Spleen (tissue), 11 donors: ENCODE data around the gene SUCO. TPM values are rescaled to one million over a fixed set of nuclear protein-coding genes. Genes with fewer than 3 reads are reported as not detected.

Experiments
- DNase-seq: peaks from one replicate; pipeline ENCODE4 v3.0.0-alpha.2; 2020
- H3K27ac ChIP-seq, 8 donors: fragments of 200-600 bp; sonication (generic) in 7 of 8; 1 replicate in 4 of 8; 2 replicates in 4 of 8; pipeline versions ENCODE4 v1.5.0 to v1.8.0; 2016 to 2021; ENCODE audit warnings: inconsistent platforms in 4 of 8, mild to moderate bottlenecking in 4 of 8, moderate library complexity in 1 of 8
- H3K27me3 ChIP-seq, 7 donors: fragments of 200-600 bp; sonication (generic) in 6 of 7; replicated peaks in 1 of 7; 1 replicate in 4 of 7; 2 replicates in 3 of 7; pipeline versions ENCODE4 v1.5.0 to v1.8.0; 2016 to 2021; ENCODE audit warnings: inconsistent platforms in 3 of 7, mild to moderate bottlenecking in 1 of 7
- H3K36me3 ChIP-seq, 6 donors: fragments of 200-600 bp; sonication (generic) in 5 of 6; 1 replicate in 4 of 6; 2 replicates in 2 of 6; pipeline versions ENCODE4 v1.5.0 to v1.8.0; 2016 to 2021; ENCODE audit warnings: inconsistent platforms in 2 of 6
- H3K4me1 ChIP-seq, 6 donors: fragments of 200-600 bp; sonication (generic) in 5 of 6; 1 replicate in 3 of 6; 2 replicates in 3 of 6; pipeline versions ENCODE4 v1.5.0 to v1.8.0; 2016 to 2021; ENCODE audit warnings: inconsistent platforms in 3 of 6
- H3K4me3 ChIP-seq, 8 donors: fragments of 200-600 bp; sonication (generic) in 7 of 8; 1 replicate in 4 of 8; 2 replicates in 4 of 8; pipeline versions ENCODE4 v1.5.0 to v1.8.0; 2016 to 2021; ENCODE audit warnings: inconsistent platforms in 4 of 8, mild to moderate bottlenecking in 4 of 8, moderate library complexity in 2 of 8
- H3K9me3 ChIP-seq, 8 donors: fragments of 200-600 bp; sonication (generic) in 7 of 8; 1 replicate in 4 of 8; 2 replicates in 4 of 8; pipeline versions ENCODE4 v1.5.0 to v1.8.0; 2016 to 2021; ENCODE audit warnings: inconsistent platforms in 4 of 8
- CTCF ChIP-seq, 11 experiments: fragments of 200-600 bp in 7 of 11; fragments of 450-650 bp in 4 of 11; sonication (generic) in 4 of 11; IDR thresholded peaks in 8 of 11; conservative IDR thresholded peaks in 3 of 11; 1 replicate in 7 of 11; 2 replicates in 4 of 11; pipeline versions ENCODE4 v1.4.0 to v1.8.0; 2016 to 2021; ENCODE audit warnings: antibody characterized with exemption in 11 of 11, inconsistent platforms in 4 of 11, mild to moderate bottlenecking in 1 of 11
- POLR2A ChIP-seq, 3 donors: fragments of 450-650 bp; IDR thresholded peaks; one replicate each; pipeline ENCODE4 v1.5.1; 2017; ENCODE audit warnings: antibody characterized with exemption in 3 of 3, mild to moderate bottlenecking in 1 of 3
- POLR2AphosphoS5 ChIP-seq, 3 donors: sonication (generic); formaldehyde crosslinking; IDR thresholded peaks; one replicate each; pipeline ENCODE4 v1.5.1; 2017; ENCODE audit warnings: antibody characterized with exemption in 3 of 3
- WGBS, 5 donors: extraction: QIAGEN DNeasy Blood & Tissue Kit in 3 of 5; methylation state at CpG; one replicate each; pipeline versions ENCODE4 v1.1.5 to v1.1.7; 2013 to 2018; 5-methylcytosine and 5-hydroxymethylcytosine counted together
- intact Hi-C: fragments of 100-400 bp; cut with DNase I; formaldehyde crosslinking; loops from one replicate; pipeline ENCODE4 v1.15.0; 2023; ENCODE audit warnings: low total_unique reads
- polyA plus RNA-seq, 3 donors: library from polyadenylated mRNA; stranded (reverse); fragments of 200-250 nt; gene quantifications; one replicate each; pipeline ENCODE4 v1.2.1, GENCODE V29; 2013
- total RNA-seq, 7 donors: library from RNA; depleted of rRNA in 3 of 7; stranded (reverse); fragments of >200 nt in 3 of 7; fragmentation: NEBNext Ultra II Directional in 4 of 7; extraction: Animal tissue kit (Norgen Biotek cat#: 25700) in 4 of 7; gene quantifications; one replicate each; pipeline versions ENCODE4 v1.1.0 to v1.2.1, GENCODE V29; 2016 to 2021
- donor health status: healthy with polysubstance abuse.
- donor health status: DM: no; HTN: no; CAD: no; lungs with moderate emphysema.
- donor health status: DM: no; HTN: no; CAD: no.
- donor health status: Bipolar disorder and iron deficiency.
- donor health status: healthy.
- donor health status: DM: no; HTN: no; CAD: no.
- donor health status: DM: yes; HTN: yes; CAD: no.

The SUCO gene
- total and polyA plus RNA-seq, 10 donors = 7.9 to 59.5 (median 39.5) TPM

GRCh38 chr1:172603816-172604215 is 70.9 kb downstream of the SUCO start:
- 95 to 97% (median 96%) methylated on average over 4 of the region's 4 CpGs for WGBS, 5 donors
- intact Hi-C loops = no loop called here
- no peaks in the 10 kb centered on the region for H3K4me1 ChIP-seq
- H3K27me3 ChIP-seq = no peaks in the 10 kb centered on the region
- TF ChIP-seq POLR2AphosphoS5 (IDR thresholded peaks at IDR 0.05) (no peak), POLR2A (IDR thresholded peaks at IDR 0.05) (no peak), CTCF (IDR thresholded peaks at IDR 0.05 in 8 of 11, conservative IDR thresholded peaks at IDR 0.05 in 3 of 11) (no peak)
- H3K36me3 ChIP-seq = peaks cover 0 to 90% (median 17%) of the 10 kb centered on the region in 6 donors
- no peak for DNase-seq
- H3K9me3 ChIP-seq = no peaks in the 10 kb centered on the region
- H3K27ac ChIP-seq = no peak overlapping the region
- H3K4me3 ChIP-seq = no peak overlapping the region

- no peak overlapping the region for H3K4me3 ChIP-seq
- H3K27me3 ChIP-seq = no peaks in the 10 kb centered on the region
- DNase-seq = no peak
- no peaks in the 10 kb centered on the region for H3K9me3 ChIP-seq
- no peak overlapping the region for H3K27ac ChIP-seq
- TF ChIP-seq POLR2A (IDR thresholded peaks at IDR 0.05) (no peak), POLR2AphosphoS5 (IDR thresholded peaks at IDR 0.05) (no peak), CTCF (IDR thresholded peaks at IDR 0.05 in 8 of 11, conservative IDR thresholded peaks at IDR 0.05 in 3 of 11) (no peak)
- H3K4me1 ChIP-seq = no peaks in the 10 kb centered on the region
- 95 to 99% (median 98%) methylated on average over 2 of the region's 2 CpGs for WGBS, 5 donors
- peaks cover 3 to 90% (median 28%) of the 10 kb centered on the region in 6 donors for H3K36me3 ChIP-seq
- intact Hi-C loops = no loop called here
Observed at GRCh38 chr1:172605641-172606040, 72.7 kb downstream of the SUCO start.

- Histone ChIP-seq H3K4me1 (no peaks in the 10 kb centered on the region), H3K27ac (no peak overlapping the region), H3K9me3 (no peaks in the 10 kb centered on the region), H3K36me3 (peaks cover 3 to 90% (median 26%) of the 10 kb centered on the region in 6 donors), H3K4me3 (no peak overlapping the region), H3K27me3 (no peaks in the 10 kb centered on the region)
- intact Hi-C loops = no loop called here
- no peak for DNase-seq
- TF ChIP-seq POLR2A (IDR thresholded peaks at IDR 0.05) (no peak), CTCF (IDR thresholded peaks at IDR 0.05 in 8 of 11, conservative IDR thresholded peaks at IDR 0.05 in 3 of 11) (no peak), POLR2AphosphoS5 (IDR thresholded peaks at IDR 0.05) (no peak)
Observed at GRCh38 chr1:172607145-172607544, 74.2 kb downstream of the SUCO start.

- Histone ChIP-seq H3K9me3 (no peaks in the 10 kb centered on the region), H3K27me3 (no peaks in the 10 kb centered on the region), H3K4me1 (no peaks in the 10 kb centered on the region), H3K27ac (no peak overlapping the region), H3K36me3 (peaks cover 3 to 83% (median 22%) of the 10 kb centered on the region in 6 donors), H3K4me3 (no peak overlapping the region)
- WGBS, 5 donors = 90 to 95% (median 91%) methylated on average over 4 of the region's 4 CpGs
- intact Hi-C loops = no loop called here
- DNase-seq = no peak
- TF ChIP-seq POLR2A (IDR thresholded peaks at IDR 0.05) = no peak
- TF ChIP-seq CTCF (IDR thresholded peaks at IDR 0.05 in 8 of 11, conservative IDR thresholded peaks at IDR 0.05 in 3 of 11) = no peak
- TF ChIP-seq POLR2AphosphoS5 (IDR thresholded peaks at IDR 0.05) = no peak
Observed at GRCh38 chr1:172608098-172608601, 75.2 kb downstream of the SUCO start.
